AG20443 (cell line): ENCODE measurements around the gene SPOCK1.

Experiments used
- DNase-seq: peaks from one replicate; pipeline ENCODE4 v3.0.0; 2012; ENCODE audit warnings: low spot score, mixed read lengths

Gene SPOCK1

DNA sequence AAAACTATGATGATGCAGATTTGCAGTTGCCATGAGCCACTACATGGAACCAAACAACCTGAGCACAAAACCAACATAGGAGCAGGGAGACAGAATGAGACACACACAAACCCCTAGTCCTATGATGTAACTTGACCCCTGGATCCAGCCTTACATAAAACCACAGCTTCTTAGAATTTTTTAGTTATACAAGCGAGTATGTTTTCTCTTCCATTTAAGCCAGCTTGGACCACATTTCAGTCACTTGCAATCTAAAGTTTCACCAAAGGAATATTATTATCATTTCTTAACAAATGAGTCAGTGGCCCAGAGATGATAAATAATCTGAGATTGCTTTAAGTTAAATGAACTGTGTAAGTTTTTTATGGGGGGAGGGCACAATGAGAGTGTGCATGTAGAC is 6.8 kb downstream of the SPOCK1 start:
- DNase-seq = no peak

DNA sequence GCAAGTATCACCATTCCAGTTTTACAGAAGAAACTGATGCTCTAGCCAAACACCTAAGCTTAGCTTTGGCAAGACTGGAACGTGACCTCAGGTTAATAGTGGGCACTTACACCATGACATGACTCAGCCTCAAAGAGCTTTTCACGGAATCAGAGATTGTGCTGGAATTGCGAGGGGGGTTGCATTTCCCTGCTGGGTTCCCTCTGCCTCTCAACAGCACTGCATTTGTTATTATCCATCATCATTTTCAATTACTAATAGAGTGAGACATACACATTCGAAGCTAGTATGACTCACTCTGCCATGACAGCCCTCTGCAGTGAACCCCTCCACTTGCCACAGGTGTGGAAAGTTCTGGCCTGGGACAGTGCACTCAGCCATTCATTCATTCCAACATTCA is 8.0 kb downstream of the SPOCK1 start:
- no peak for DNase-seq

DNA sequence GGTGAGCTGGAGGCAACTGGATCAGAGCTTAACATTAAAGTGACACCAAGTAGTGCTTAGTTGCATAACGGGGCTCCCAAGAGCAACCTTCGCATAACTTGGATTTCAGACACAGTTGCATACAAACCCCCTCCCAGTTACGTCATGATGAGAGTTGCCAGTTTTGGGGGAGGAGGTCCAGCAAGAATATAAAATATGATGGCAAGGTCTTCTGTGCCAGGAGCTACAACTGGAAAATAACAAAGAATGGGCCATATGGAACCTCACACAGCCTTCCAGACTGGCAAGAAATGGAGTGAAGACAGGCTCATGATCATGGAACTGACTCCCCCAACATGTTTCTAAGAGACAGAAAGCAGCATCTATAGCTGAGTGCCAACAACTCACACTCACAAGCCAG is 8.5 kb downstream of the SPOCK1 start:
- no peak for DNase-seq

DNA sequence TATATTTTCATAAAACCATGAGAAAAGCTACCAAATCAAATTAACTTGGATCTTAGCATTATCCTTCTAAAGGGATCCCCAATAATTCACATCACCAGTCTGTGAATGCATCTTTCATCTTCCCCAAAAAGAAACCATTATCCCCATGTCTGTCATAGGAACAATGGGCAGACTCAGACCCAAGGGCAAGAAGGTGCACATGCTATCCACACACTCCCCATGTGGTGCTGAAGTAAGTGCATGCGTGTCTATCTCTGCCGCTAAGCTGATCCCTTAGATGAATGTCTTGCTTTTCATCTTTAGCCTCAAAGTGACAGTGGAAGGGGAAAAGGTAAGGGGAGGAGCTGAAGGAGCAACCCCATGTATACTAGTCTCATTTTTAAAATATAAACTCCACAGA is 10.2 kb downstream of the SPOCK1 start:
- DNase-seq = no peak

DNA sequence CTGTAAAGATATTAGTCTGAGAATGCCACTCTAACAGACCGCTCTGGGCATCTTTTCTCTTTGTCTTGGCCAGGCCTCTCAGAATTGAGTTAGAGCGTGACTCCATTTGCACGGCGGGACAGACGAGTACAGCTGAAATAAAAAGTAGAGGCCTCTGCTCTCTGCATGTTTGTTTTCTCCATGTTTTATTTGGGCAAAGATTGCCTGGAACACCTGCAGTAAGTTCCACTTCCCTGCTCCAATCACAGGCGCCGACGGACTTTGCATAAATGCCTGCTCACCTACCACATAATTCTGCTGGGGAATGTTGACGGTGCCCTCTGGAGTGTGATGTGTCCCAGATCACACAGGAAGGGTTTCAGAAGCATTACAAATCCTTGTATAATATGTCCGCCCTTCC is 10.6 kb downstream of the SPOCK1 start:
- no peak for DNase-seq

DNA sequence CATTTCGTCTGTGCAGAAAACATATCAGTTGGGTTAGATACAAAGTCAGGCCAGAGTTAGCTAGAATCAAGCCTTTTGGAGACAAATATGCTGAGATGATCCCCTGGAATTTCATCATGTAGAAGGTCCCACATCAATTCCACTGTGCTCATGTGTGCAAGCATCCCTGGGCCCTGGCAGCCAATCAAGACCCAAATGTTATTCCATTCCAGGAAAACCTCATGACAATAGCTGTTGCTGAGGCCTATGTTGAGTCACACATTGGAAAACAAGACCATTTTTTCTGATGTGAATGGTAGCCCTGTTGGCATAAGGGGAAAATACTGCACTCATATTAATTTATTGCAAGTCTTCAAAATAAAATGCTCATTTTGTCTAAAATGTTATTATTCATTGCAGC is 11.5 kb downstream of the SPOCK1 start:
- peak; percentile 82 for DNase-seq

DNA sequence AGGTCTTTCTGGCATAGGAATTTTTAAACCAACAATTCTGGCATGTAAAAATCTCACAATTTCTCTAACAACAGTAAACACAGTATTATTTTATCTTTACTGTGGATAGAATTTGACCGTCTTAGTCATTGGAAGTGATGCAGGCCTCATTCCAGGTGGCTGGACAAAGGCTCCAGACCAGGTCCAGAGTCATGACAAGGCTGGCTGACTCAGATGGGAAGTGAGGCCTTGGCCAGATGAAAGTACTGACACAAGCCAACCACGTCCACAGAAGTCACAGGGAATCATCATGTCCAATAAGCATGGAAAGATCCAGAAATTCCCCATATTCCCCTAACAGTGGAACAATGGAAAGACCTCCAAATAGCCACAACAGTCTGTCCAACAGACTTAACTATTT is 12.4 kb downstream of the SPOCK1 start:
- peak; percentile 83 for DNase-seq

DNA sequence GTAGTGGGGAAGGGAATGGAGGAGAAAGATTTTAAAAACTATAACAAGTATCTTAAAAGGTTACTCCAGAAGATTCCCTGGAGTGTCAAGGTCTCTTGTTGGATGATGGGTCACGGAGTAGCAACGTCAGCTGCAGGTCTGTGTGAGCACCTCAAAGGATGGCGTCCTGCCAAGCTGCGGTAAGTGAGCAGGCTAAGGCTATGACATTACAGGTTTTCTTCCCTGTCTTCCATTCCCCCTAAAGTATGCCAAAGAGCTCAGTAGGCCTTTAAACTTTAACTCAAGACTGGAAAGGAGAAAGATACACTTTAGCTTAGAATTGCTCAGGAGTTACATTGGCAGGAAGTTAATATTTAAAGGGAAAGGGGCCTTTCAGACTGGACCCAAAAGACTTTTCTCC is 17.5 kb downstream of the SPOCK1 start:
- DNase-seq = no peak

DNA sequence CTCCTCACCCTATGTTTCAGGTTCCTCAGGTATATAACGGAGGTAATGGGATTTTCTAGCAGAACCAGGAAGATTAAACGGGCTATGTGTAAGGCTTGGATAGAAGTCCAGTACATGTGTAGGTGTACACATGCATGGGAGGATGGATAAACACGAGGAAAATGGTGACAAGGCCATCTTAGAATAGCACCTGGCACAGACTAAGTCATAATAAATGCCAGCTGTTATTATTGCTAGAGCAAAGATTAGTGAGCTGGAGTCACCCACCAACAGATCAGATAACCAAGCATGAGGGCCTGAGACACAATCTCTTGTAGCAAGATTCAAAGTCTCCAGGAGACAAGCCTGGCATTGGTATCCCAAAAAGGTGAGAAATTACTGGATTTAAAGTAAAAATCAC is 21.1 kb downstream of the SPOCK1 start:
- no peak for DNase-seq

DNA sequence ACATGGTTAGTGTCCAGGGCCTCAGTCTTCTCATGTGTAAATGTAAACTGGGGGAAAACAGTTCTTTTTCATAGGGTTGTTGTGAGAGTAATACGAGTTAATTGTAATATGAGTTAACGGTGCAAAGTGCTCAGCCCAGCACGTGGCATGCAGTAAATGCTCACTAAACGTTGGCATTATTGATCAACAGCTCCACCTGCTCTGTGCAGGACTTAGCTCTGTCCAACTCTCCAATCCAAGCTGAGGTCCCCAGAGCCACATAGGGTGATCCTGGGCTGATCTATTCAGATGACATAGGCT is 28.3 kb downstream of the SPOCK1 start:
- DNase-seq = no peak

DNA sequence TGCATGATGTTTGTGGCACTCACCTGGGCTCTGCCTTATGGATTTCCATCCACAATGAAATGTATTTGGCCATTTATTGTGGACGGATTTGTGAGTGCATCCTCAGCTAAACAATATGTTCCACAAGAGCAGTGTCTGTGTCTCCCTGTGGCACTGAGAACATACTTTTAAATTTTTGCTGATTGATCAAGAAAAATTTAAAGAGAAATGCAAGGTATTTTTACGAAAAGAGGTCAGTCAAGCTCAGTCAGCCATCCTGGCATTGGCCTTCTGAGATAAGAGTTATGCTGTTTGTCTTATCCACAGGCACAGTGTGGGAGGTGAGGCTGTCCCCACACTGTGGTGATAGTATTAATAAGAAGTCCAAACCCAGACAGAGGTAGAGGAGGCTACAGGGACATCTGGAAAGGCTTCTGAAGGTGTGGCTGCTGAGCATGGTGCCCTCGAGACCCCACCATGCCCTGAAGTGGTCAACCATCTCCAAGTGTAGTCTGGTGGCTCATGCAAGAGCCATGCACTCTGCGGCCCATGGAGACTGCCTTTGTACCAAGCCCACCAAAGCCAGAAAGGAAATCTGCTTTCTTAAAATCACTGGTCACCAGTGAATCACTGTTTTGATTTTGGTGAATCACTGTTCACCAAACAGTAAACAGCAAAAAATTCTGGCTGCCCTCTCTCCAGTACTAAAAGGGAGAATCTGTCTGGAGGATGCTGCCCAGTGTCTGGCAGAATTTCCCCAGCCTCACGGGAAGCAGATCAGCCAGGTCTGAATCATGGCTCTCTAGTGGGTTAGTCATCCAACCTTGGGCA is 28.8 kb downstream of the SPOCK1 start:
- DNase-seq = peak; percentile 96

DNA sequence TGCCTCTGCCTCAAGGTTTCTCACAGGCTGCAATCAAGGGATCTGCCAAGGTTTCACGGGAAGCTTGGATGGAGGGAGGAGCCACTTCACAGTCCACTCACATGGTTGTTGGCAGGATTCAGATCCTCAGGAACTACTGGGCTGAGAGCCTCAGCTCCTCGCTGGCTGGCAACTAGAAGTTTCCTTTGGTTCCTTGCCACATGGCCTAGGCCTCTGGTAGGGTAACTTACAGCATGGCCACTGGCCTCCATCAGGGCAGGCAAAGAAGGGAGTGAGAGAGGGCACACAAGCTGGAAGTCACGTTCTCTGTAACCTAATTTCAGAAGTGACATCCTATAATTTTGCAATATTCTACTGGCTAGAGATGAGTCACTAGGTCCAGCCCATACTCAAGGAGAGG is 32.2 kb downstream of the SPOCK1 start:
- DNase-seq = peak; percentile 52

DNA sequence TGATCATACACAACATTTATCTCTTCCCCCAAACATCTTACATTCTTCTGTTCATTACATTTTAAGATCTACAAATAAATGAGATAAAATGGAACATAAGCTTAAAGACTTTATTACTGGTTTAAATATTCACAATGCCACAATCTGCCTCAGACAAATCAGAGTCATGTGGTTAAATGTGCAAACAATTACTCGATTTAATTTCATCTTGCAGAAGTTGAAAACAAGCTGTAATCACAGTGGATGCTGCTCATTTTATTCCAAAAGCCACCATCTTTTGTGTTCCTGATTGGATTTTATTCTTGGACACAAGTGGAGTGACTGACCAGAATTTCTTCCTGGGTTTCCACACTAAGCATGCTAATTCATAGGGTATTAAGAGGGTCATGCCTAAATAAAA is 33.2 kb downstream of the SPOCK1 start:
- no peak for DNase-seq

DNA sequence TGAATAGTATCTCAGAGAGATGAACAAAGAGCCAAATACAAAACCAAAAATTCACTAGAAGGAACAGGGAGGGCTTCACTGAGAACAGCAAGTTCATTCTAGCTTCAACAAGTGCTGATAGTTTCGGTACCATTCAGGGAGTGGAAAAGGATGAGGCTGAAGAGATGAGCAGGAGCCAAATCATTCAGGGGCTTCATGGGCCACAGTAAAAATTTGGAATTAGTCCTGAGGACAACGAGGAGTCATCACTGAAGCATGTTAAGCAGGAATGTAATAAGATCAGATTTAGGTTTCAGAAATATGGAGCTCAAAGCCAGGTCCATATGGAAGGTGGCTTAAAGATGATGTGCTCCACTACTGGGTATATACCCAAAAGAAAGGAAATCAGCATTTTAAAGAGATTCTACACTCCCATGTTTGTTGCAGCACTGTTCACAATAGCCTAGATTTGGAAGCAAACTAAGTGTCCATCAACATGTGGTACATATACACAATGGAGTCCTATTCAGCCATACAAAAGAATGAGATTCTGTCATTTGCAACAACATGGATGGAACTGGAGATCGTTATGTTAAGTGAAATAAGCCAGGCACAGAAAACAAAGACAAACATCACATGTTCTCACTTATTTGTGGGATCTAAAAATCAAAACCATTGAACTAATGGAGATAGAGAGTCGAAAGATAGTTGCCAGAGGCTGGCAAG is 36.2 kb downstream of the SPOCK1 start:
- no peak for DNase-seq

DNA sequence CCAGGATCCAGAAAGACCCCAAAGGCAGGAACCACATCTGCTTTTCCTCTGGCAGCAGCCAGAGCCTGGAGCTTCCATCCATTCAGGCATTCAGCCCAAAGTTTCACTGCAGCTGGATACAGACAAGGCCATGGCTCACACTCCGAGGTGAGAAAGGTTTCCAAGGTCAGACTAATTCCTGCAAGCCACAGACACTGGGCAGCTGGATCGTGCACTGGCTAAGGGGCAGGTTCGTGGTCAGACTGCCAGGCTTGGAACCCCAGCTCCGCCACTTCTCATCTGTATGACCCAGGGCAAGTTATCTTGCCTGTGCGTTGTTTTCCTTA is 36.9 kb downstream of the SPOCK1 start:
- no peak for DNase-seq

DNA sequence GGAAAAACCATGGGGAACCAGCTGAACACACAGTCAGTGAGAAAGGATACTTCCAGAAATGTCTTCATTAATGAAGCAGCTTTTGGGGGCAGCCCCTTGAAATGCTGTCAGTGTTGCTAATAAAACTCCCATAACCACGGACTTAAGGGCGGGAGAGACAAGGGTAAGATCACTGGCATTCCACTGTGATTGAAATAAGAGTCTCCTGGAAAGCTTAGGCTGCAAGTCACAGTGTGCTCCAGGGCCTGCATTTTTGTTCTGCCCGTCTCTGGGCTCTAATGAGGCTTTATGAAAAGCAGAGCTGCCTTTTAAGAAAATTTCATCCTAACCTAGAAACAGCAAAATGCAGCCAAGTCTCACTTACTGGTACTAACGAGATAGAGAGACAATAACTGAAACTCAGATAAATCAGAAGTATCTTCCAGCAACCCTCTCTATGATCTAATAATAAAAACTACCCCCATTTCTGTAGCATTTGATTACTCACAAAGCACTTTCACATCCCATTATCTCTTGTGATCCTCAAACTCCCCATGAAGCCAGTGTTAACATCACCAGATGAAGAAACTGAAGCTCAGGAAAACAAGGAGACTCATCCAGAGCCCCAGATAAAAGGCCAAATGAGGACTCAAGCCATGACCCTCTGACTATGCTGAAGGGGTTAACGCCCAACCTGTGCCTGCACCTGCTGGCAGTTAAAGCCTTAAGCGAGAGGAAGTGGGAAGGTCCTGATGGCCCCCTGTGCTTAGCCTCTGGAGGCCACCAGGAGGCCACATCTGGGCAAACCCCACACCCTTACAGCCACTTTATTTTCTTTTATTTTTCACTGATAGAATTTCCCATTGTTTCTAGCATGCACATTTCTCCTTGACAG is 37.5 kb downstream of the SPOCK1 start:
- DNase-seq = no peak

DNA sequence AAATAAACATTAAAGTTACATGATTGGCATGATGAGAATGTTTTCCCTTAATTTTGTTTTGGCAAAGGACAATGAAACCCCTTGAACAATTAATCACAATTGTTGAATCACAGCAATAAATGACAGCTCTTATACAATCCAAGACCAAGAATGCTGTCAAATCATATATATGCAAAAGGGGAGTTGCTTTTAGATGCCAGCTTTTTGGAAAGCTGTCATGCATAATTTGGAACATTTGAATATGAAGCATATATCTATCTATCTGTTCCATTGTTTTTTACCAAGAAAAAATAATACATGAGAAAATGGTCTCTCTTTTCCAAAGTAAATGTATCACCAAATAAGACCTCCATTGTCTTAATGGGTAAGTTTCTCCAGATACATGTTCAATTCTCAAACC is 44.5 kb downstream of the SPOCK1 start:
- no peak for DNase-seq

DNA sequence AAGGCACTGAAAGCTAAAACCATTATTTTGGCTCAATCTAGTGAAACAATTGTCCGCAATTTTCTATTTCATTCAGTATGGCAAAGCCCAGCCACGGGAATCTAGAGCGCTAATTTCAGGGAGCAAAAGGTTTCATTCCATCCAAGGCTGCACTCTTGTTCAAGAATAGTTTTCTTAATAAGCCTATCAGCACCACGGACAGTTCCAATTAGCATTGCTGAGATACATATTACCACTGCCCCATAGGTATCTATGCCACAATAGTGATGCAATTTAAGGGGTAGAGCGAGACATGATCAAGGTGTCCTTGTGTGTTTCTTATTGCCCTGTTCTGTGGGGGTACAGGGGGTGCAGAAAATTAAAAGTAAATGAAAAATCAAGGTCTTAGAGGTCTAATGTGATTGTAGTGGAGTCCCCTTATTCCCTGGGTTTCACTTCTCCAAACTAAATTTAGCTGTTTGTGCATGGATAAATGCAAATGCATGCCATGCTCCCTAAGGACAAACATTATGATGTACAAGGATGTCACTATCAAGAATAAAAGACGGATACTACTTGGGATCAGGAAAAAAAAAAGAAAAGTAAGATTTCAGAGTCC is 45.5 kb downstream of the SPOCK1 start:
- DNase-seq = peak; percentile 24

DNA sequence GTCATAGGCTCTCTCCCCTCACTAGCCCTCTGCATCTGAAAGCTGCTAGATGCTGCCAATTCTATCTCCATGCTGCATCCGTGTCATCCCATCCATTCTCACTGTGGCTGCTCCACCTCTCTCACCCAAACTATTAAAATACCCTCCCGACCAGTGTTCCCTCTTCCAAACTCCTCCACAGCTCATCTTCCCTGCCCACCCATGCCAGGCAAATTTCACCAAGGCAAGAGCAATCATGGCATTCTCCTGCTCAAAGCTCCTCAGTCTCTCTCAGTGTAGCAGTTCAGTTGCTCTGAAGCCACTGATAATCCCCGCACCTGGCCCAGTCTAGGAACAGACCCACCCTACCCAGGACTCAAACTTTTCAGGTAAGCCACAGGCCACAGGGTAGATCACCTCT is 48.4 kb downstream of the SPOCK1 start:
- DNase-seq = no peak

DNA sequence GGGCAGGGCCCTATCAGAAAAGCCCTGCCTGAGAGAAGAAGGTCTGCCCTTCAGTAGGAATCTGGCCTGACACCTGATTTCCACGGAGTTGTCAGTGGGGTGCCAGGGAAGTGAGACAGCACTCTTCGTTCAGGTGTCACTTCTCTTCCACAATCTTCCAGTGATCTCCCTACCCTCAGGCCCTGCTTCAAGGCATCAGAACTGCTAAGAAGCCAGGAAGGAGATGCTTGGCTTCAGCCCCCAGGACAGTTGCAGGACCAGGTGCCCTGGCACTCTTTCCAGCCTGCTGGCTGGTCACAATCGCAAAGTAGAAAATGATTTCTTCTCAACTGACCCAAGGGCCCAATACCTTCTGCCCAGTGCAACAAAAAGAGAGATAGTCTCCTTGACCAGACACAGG is 50.3 kb downstream of the SPOCK1 start:
- no peak for DNase-seq

DNA sequence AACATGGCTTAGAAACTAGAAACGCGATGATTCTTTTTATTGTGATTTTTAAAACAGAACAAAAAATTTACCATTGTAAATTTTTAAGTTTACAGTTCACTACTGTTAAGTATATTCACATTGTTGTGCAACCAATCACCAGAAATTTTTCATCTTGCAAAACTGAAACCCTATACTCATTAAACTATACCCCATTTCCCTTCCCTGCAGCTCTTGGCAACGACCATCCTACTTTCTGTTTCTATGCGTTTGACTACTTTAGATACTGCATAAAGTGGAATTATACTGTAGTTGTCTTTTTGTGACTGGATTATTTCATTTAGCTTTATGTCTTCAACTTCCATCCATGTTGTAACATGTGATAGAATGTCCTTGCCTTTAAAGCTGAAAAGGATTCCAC is 52.5 kb downstream of the SPOCK1 start:
- DNase-seq = no peak

DNA sequence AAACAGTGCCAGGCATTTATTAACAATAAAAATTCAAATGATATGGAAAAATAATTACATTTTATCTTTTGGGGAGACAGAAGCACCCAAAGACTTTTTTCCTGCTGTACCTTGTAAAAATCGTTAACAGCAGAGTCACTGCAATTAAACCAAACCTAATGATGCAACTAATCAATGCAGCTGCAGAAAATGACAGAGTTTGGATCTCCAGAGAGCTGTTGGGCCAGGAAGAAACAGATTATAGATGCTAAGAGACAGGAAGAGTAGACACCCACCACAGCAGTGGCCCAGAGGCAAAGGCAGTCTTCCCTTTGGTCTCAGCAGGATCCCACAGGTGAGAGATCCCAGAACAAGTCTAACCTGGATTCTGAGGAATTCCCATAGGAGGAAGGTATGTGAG is 53.0 kb downstream of the SPOCK1 start:
- no peak for DNase-seq

DNA sequence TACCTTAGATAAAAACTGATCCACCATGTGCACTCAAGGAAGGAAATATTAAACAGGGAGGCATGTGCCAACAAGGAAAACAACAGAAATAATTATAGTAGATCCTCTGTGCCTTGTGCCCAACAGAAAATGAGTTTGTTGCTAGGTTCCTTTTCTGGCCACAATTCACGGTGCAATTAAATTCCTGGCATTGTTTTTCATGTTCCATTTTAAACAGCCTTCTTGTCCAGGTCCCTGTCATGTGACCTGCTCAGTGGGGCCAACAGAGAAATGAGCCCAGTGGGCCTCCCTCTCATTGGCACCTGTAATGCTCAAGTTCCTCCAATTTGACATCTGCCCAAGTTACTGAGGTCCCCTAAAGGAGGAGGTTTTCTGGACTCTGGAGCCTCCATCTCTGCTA is 56.5 kb downstream of the SPOCK1 start:
- no peak for DNase-seq
